ENCODE results near the gene PRR14L.
"Not testable (repeated sequence)": the region's sequence is repeated elsewhere in the genome, so short reads cannot be mapped to it uniquely, and the experiment has no call there.

PRR14L gene

GRCh38 chr22:31683181-31684105 lies 66.5 kb downstream of the PRR14L start:
- FAIRE-seq (peak; percentile 5), DNase-seq (ENCODE audit: low spot score) (no peak)

- FAIRE-seq (no peak), DNase-seq (ENCODE audit: low spot score) (no peak)
Measured at GRCh38 chr22:31682751-31683150, 67.2 kb downstream of the PRR14L start.

- DNase-seq (ENCODE audit: low spot score) (no peak), FAIRE-seq (no peak)
Measured at GRCh38 chr22:31681349-31682345, 68.3 kb downstream of the PRR14L start.

- FAIRE-seq (no peak), DNase-seq (ENCODE audit: low spot score) (no peak)
Measured at GRCh38 chr22:31680861-31681341, 69.0 kb downstream of the PRR14L start.

- FAIRE-seq (no peak), DNase-seq (ENCODE audit: low spot score) (no peak)
Measured at GRCh38 chr22:31678748-31679147, 71.2 kb downstream of the PRR14L start.

GRCh38 chr22:31676700-31677099 lies 73.2 kb downstream of the PRR14L start:
- no peak for FAIRE-seq
- no peak for DNase-seq (ENCODE audit: low spot score)

- DNase-seq (ENCODE audit: low spot score); FAIRE-seq: not testable (repeated sequence)
Measured at GRCh38 chr22:31674219-31674618, 75.7 kb downstream of the PRR14L start.

- DNase-seq (ENCODE audit: low spot score); FAIRE-seq: not testable (repeated sequence)
Measured at GRCh38 chr22:31668849-31669248, 81.1 kb downstream of the PRR14L start.

- DNase-seq (ENCODE audit: low spot score) (no peak), FAIRE-seq (no peak)
Measured at GRCh38 chr22:31662668-31663037, 87.3 kb downstream of the PRR14L start.

GRCh38 chr22:31661851-31662667 lies 87.9 kb downstream of the PRR14L start, which contains the start of gene PISD:
TSS of gene PISD (minus strand) at chr22:31662215. CDS start at chr22:31662208, 7 bp downstream.
- FAIRE-seq = peak; percentile 86
- peak; percentile 98 for DNase-seq (ENCODE audit: low spot score)

- FAIRE-seq; DNase-seq (ENCODE audit: low spot score): not testable (repeated sequence)
Measured at GRCh38 chr22:31660860-31661341, 89.0 kb downstream of the PRR14L start.

GRCh38 chr22:31659246-31659645 lies 90.7 kb downstream of the PRR14L start:
- FAIRE-seq (no peak), DNase-seq (ENCODE audit: low spot score) (no peak)

GRCh38 chr22:31654408-31654807 lies 95.5 kb downstream of the PRR14L start:
- FAIRE-seq (no peak), DNase-seq (ENCODE audit: low spot score) (no peak)

GRCh38 chr22:31653944-31654343 lies 96.0 kb downstream of the PRR14L start:
- FAIRE-seq (no peak), DNase-seq (ENCODE audit: low spot score) (no peak)

- no peak for DNase-seq (ENCODE audit: low spot score)
- no peak for FAIRE-seq
Measured at GRCh38 chr22:31652911-31653684, 96.8 kb downstream of the PRR14L start.

- DNase-seq (ENCODE audit: low spot score) (no peak), FAIRE-seq (no peak)
Measured at GRCh38 chr22:31652088-31652487, 97.8 kb downstream of the PRR14L start.

- FAIRE-seq (no peak), DNase-seq (ENCODE audit: low spot score) (no peak)
Measured at GRCh38 chr22:31651664-31652063, 98.3 kb downstream of the PRR14L start.

GRCh38 chr22:31650391-31650790 lies 99.5 kb downstream of the PRR14L start:
- FAIRE-seq (no peak), DNase-seq (ENCODE audit: low spot score) (no peak)

- FAIRE-seq (no peak), DNase-seq (ENCODE audit: low spot score) (no peak)
Measured at GRCh38 chr22:31647523-31648320, 102.2 kb downstream of the PRR14L start.
